Kidney (tissue), 14 donors: ENCODE data around the gene TANC1. TPM values are rescaled to one million over a fixed set of nuclear protein-coding genes. Genes with fewer than 3 reads are reported as not detected.

Experiments
- DNase-seq, 5 donors: peaks; one replicate each; pipeline ENCODE4 v3.0.0-alpha.2; 2013 to 2020
- FAIRE-seq: peaks from 2 replicates; lab custom pipeline; 2012; peaks lifted over from hg19 to GRCh38; lab: Jason Lieb, UNC
- H3K27ac ChIP-seq, 2 donors: one replicate each; pipeline ENCODE4 v1.7.0; 2013; ENCODE audit warnings: low read depth in 2 of 2, low read length in 2 of 2, inconsistent platforms in 1 of 2
- H3K27me3 ChIP-seq: one replicate; pipeline ENCODE4 v1.7.1; 2013; ENCODE audit warnings: low read length, inconsistent platforms; ENCODE audit not compliant: control insufficient read depth, insufficient read depth
- H3K36me3 ChIP-seq, 3 donors: one replicate each; pipeline versions ENCODE4 v1.7.0 to v1.7.1; 2013; ENCODE audit warnings: low read length in 3 of 3, control low read depth in 1 of 3, inconsistent platforms in 1 of 3; ENCODE audit not compliant: insufficient read depth in 3 of 3, control insufficient read depth in 2 of 3
- H3K4me1 ChIP-seq, 3 donors: one replicate each; pipeline versions ENCODE4 v1.7.0 to v1.7.1; 2013; ENCODE audit warnings: low read length in 3 of 3, inconsistent platforms in 1 of 3, low read depth in 1 of 3; ENCODE audit not compliant: control insufficient read depth in 2 of 3, insufficient read depth in 2 of 3
- H3K4me3 ChIP-seq, 3 donors: one replicate each; pipeline versions ENCODE4 v1.7.0 to v1.8.1; 2013; ENCODE audit warnings: low read length in 3 of 3, control low read depth in 1 of 3, inconsistent platforms in 1 of 3
- H3K9ac ChIP-seq, 3 donors: one replicate each; pipeline versions ENCODE4 v1.7.0 to v1.7.1; 2013; ENCODE audit warnings: low read length in 3 of 3, control low read depth in 1 of 3, inconsistent platforms in 1 of 3
- H3K9me3 ChIP-seq, 3 donors: one replicate each; pipeline versions ENCODE4 v1.7.0 to v1.7.1; 2013; ENCODE audit warnings: low read length in 3 of 3, control low read depth in 1 of 3, inconsistent platforms in 1 of 3; ENCODE audit not compliant: control insufficient read depth in 2 of 3, insufficient read depth in 1 of 3
- CTCF ChIP-seq: IDR thresholded peaks from 3 replicates; pipeline ENCODE4 v1.5.1; 2012; ENCODE audit warnings: mild to moderate bottlenecking, moderate library complexity, borderline replicate concordance; ENCODE audit not compliant: insufficient read depth; ENCODE audit errors: extremely low read depth
- intact Hi-C: fragments of 100-400 bp; cut with DNase I; formaldehyde crosslinking; loops from one replicate; pipeline ENCODE4 v1.11.1; 2022
- polyA plus RNA-seq: library from polyadenylated mRNA; stranded (reverse); fragments of 350-450 nt; fragmentation: Illumina TruSeq; extraction: RNeasy Lipid Tissue Mini Kit (QIAGEN cat#74804); gene quantifications from one replicate; pipeline ENCODE4 v1.2.3, GENCODE V29; 2014; ENCODE audit warnings: low read depth, low replicate concordance; ENCODE audit not compliant: insufficient read depth
- total RNA-seq: library from RNA; stranded (reverse); fragmentation: NEBNext Ultra II Directional; extraction: Animal tissue kit (Norgen Biotek cat#: 25700); gene quantifications from one replicate; pipeline ENCODE4 v1.2.1, GENCODE V29; 2021
- donor health status: control.
- donor health status: control.
- donor health status: control.
- donor health status: control.
- donor health status: control.
- donor health status: DM: yes; HTN: yes; CAD: no.
- donor health status: Normal renal cell carcinoma (clear cell type).

Gene TANC1
- total and polyA plus RNA-seq, 2 donors from 2014 or later, result 9.2 to 39.0 TPM

- DNase-seq (no peak), FAIRE-seq (no peak)
- H3K9ac ChIP-seq, result no peak overlapping the region
- no peaks in the 10 kb centered on the region for H3K4me1 ChIP-seq
- H3K4me3 ChIP-seq, result no peak overlapping the region
- no peak overlapping the region for H3K27ac ChIP-seq
- H3K9me3 ChIP-seq, result no peaks in the 10 kb centered on the region
- H3K36me3 ChIP-seq, result peaks cover 0 to 3% (median 0%) of the 10 kb centered on the region in 3 donors
- intact Hi-C loops, result no loop called here
- no peaks in the 10 kb centered on the region for H3K27me3 ChIP-seq
- TF ChIP-seq CTCF, result no peak
Observed at GRCh38 chr2:159256159-159256558, 287.7 kb downstream of the TANC1 start.

GRCh38 chr2:159262226-159262625 lies 293.8 kb downstream of the TANC1 start:
- H3K36me3 ChIP-seq, result peaks cover 0 to 3% (median 0%) of the 10 kb centered on the region in 3 donors
- H3K9me3 ChIP-seq, result no peaks in the 10 kb centered on the region
- H3K9ac ChIP-seq, result no peak overlapping the region
- intact Hi-C loops, result no loop called here
- DNase-seq (no peak), FAIRE-seq (no peak)
- TF ChIP-seq CTCF, result no peak
- H3K27ac ChIP-seq, result no peak overlapping the region
- H3K27me3 ChIP-seq, result no peaks in the 10 kb centered on the region
- no peak overlapping the region for H3K4me3 ChIP-seq
- no peaks in the 10 kb centered on the region for H3K4me1 ChIP-seq

GRCh38 chr2:159262904-159263303 lies 294.5 kb downstream of the TANC1 start:
- Histone ChIP-seq H3K27ac (no peak overlapping the region), H3K36me3 (no peaks in the 10 kb centered on the region), H3K4me3 (no peak overlapping the region), H3K4me1 (no peaks in the 10 kb centered on the region), H3K9me3 (no peaks in the 10 kb centered on the region), H3K9ac (no peak overlapping the region), H3K27me3 (no peaks in the 10 kb centered on the region)
- no peak for FAIRE-seq
- intact Hi-C loops, result no loop called here
- no peak for TF ChIP-seq CTCF
- no peak for DNase-seq

- DNase-seq, result no peak
Observed at GRCh38 chr2:159265171-159265576, 296.7 kb downstream of the TANC1 start.

More at GRCh38 chr2:159265171-159265576, 296.7 kb downstream of the TANC1 start:
- intact Hi-C loops, result no loop called here
- Histone ChIP-seq H3K27ac (no peak overlapping the region), H3K9me3 (no peaks in the 10 kb centered on the region), H3K9ac (no peak overlapping the region), H3K4me1 (no peaks in the 10 kb centered on the region), H3K4me3 (no peak overlapping the region), H3K27me3 (no peaks in the 10 kb centered on the region), H3K36me3 (no peaks in the 10 kb centered on the region)
- no peak for FAIRE-seq
- no peak for TF ChIP-seq CTCF
